ENCODE measurements around the gene MOCS2. TPM values are rescaled to one million over a fixed set of nuclear protein-coding genes. Genes with fewer than 3 reads are reported as not detected.

MOCS2 gene
- total and polyA plus RNA-seq, 2 of the 8 experiments (the other 6 are each of a cell fraction or from before 2014, with no cell fraction given) = 6.7 to 16.1 TPM

GRCh38 chr5:53120165-53120564 is 10.6 kb upstream of the MOCS2 start (continued):
- TF ChIP-seq MAX (IDR thresholded peaks at IDR 0.05) (no peak), RAD21 (IDR thresholded peaks at IDR 0.05 in 1 of 2, conservative IDR thresholded peaks at IDR 0.05 in 1 of 2; ENCODE audit: low read depth in 2 of 2, low read length in 2 of 2) (no peak), ATF2 (IDR thresholded peaks at IDR 0.05; ENCODE audit: low read length) (no peak), SIX5 (IDR thresholded peaks at IDR 0.05; ENCODE audit: low read depth, low read length) (no peak)
